GM23338 (cell line): ENCODE results near the gene ULK4. TPM values are rescaled to one million over a fixed set of nuclear protein-coding genes. Genes with fewer than 3 reads are reported as not detected.

Experiments used
- ATAC-seq: fragments of 200-7000 bp; cut with Tn5 transposase; 3 replicates; pipeline ENCODE4 v1.9.1; 2020
- DNase-seq: peaks from one replicate; pipeline ENCODE4 v3.0.0-alpha.2; 2015; ENCODE audit warnings: low spot score
- H2AFZ ChIP-seq: fragments of 200-600 bp; sonication (generic); 2 replicates; pipeline ENCODE4 v1.8.0; 2016; ENCODE audit warnings: antibody characterized with exemption, mild to moderate bottlenecking, moderate library complexity
- H3F3A ChIP-seq: fragments of 200-600 bp; sonication (generic); replicated peaks from 2 replicates; pipeline ENCODE4 v1.8.0; 2017; ENCODE audit warnings: antibody characterized with exemption, mixed run types, low read depth
- H3K27ac ChIP-seq: fragments of 200-600 bp; sonication (generic); 2 replicates; pipeline ENCODE4 v1.6.1; 2016; ENCODE audit warnings: low read depth
- H3K27me3 ChIP-seq: fragments of 200-600 bp; sonication (generic); 2 replicates; pipeline ENCODE4 v1.8.0; 2016; ENCODE audit warnings: mild to moderate bottlenecking, mixed run types, moderate library complexity; ENCODE audit not compliant: insufficient read depth
- H3K36me3 ChIP-seq: fragments of 200-600 bp; sonication (generic); 2 replicates; pipeline ENCODE4 v1.8.0; 2016; ENCODE audit warnings: mild to moderate bottlenecking; ENCODE audit not compliant: insufficient read depth
- H3K4me1 ChIP-seq: fragments of 200-600 bp; sonication (generic); 2 replicates; pipeline ENCODE4 v1.8.0; 2016; ENCODE audit warnings: mild to moderate bottlenecking, moderate library complexity; ENCODE audit not compliant: insufficient read depth
- H3K4me2 ChIP-seq: fragments of 200-600 bp; sonication (generic); 2 replicates; pipeline ENCODE4 v1.7.1; 2017; ENCODE audit warnings: mixed run types
- H3K4me3 ChIP-seq: fragments of 200-600 bp; sonication (generic); 2 replicates; pipeline ENCODE4 v1.6.1; 2016; ENCODE audit warnings: mixed run types
- H3K79me2 ChIP-seq: fragments of 200-600 bp; sonication (generic); replicated peaks from 2 replicates; pipeline ENCODE4 v1.8.0; 2017; ENCODE audit warnings: mild to moderate bottlenecking; ENCODE audit not compliant: insufficient read depth
- H3K9me2 ChIP-seq: fragments of 200-600 bp; sonication (generic); 2 replicates; pipeline ENCODE4 v1.8.0; 2017; ENCODE audit not compliant: insufficient read depth
- H4K20me1 ChIP-seq: fragments of 200-600 bp; sonication (generic); replicated peaks from 2 replicates; pipeline ENCODE4 v1.8.0; 2017; ENCODE audit warnings: mild to moderate bottlenecking; ENCODE audit not compliant: insufficient read depth
- H3K27ac Mint-ChIP-seq: 2 replicates; pipeline ENCODE4 v1.8.0; 2020; ENCODE audit warnings: inconsistent platforms, mild to moderate bottlenecking, moderate library complexity, mixed read lengths
- H3K27me3 Mint-ChIP-seq: 3 replicates; pipeline ENCODE4 v1.8.0; 2022; ENCODE audit warnings: low read depth, mild to moderate bottlenecking, moderate library complexity, mixed read lengths, inconsistent platforms; ENCODE audit not compliant: insufficient read depth, poor library complexity
- H3K36me3 Mint-ChIP-seq: 3 replicates; pipeline ENCODE4 v1.8.0; 2021; ENCODE audit warnings: low read depth, mild to moderate bottlenecking, inconsistent platforms, moderate library complexity, mixed read lengths
- H3K4me1 Mint-ChIP-seq: 3 replicates; pipeline ENCODE4 v1.8.0; 2020; ENCODE audit warnings: mild to moderate bottlenecking, inconsistent platforms, mixed read lengths
- H3K4me3 Mint-ChIP-seq: 3 replicates; pipeline ENCODE4 v1.8.0; 2021; ENCODE audit warnings: moderate library complexity, mild to moderate bottlenecking, inconsistent platforms, mixed read lengths
- H3K9me3 Mint-ChIP-seq: 3 replicates; pipeline ENCODE4 v1.8.0; 2020; ENCODE audit warnings: moderate library complexity, mild to moderate bottlenecking, inconsistent platforms, mixed read lengths
- CREB1 ChIP-seq: fragments of 250-450 bp; sonication (Bioruptor Pico); IDR thresholded peaks from 2 replicates; pipeline ENCODE4 v1.5.0; 2020; ENCODE audit warnings: low read depth, mild to moderate bottlenecking, moderate library complexity
- EZH2 ChIP-seq: fragments of 200-600 bp; sonication (generic); IDR thresholded peaks from one replicate; pipeline ENCODE4 v1.8.0; 2017; ENCODE audit warnings: antibody characterized with exemption, mild to moderate bottlenecking, low read depth; ENCODE audit not compliant: unreplicated experiment
- EZH2phosphoT487 ChIP-seq: fragments of 200-600 bp; sonication (generic); IDR thresholded peaks from one replicate; pipeline ENCODE4 v1.8.1; 2018; ENCODE audit warnings: antibody characterized with exemption; ENCODE audit not compliant: unreplicated experiment
- JUNB ChIP-seq: IDR thresholded peaks from one replicate; pipeline ENCODE4 v1.6.1; 2016; ENCODE audit warnings: antibody characterized with exemption; ENCODE audit not compliant: unreplicated experiment
- NANOG ChIP-seq: IDR thresholded peaks from 2 replicates; pipeline ENCODE4 v1.6.1; 2016; ENCODE audit warnings: antibody characterized with exemption, borderline replicate concordance
- POLR2AphosphoS5 ChIP-seq: IDR thresholded peaks from 2 replicates; pipeline ENCODE4 v1.6.1; 2016; ENCODE audit warnings: antibody characterized with exemption, low read depth
- STAT1 ChIP-seq: IDR thresholded peaks from one replicate; pipeline ENCODE4 v1.6.1; 2016; ENCODE audit warnings: antibody characterized with exemption; ENCODE audit not compliant: unreplicated experiment
- ZNF114 ChIP-seq: fragments of 250-450 bp; sonication (Bioruptor Pico); IDR thresholded peaks from 2 replicates; pipeline ENCODE4 v1.5.0; 2020; ENCODE audit warnings: mild to moderate bottlenecking, moderate library complexity
- ZNF331 ChIP-seq: fragments of 250-450 bp; sonication (Bioruptor Pico); IDR thresholded peaks from 2 replicates; pipeline ENCODE4 v1.5.0; 2020; ENCODE audit warnings: low read depth, mild to moderate bottlenecking, moderate library complexity
- polyA plus RNA-seq: library from polyadenylated mRNA; unstranded; fragments of >200 nt; fragmentation: Nextera tagmentation; extraction: Ambion mirVana; gene quantifications from 2 replicates; pipeline ENCODE4 v1.2.1, GENCODE V29; 2016
- total RNA-seq: library from RNA; depleted of rRNA; stranded (reverse); fragments of >200 nt; shearing (Covaris generic); gene quantifications from 2 replicates; pipeline ENCODE4 v1.2.3, GENCODE V29; 2014
- TF ChIP-seq, protein P1 (sequence below), 2 experiments: fragments of 200-600 bp in 1 of 2; sonication (generic) in 1 of 2; conservative IDR thresholded peaks; 2 replicates each; pipeline versions ENCODE4 v1.5.1 to v1.6.1; 2016 to 2017; ENCODE audit warnings: antibody characterized with exemption in 2 of 2, low read depth in 2 of 2, mild to moderate bottlenecking in 2 of 2, moderate library complexity in 1 of 2
- TF ChIP-seq, protein P2 (sequence below): IDR thresholded peaks from one replicate; pipeline ENCODE4 v1.6.1; 2018; ENCODE audit warnings: antibody characterized with exemption; ENCODE audit not compliant: unreplicated experiment
- TF ChIP-seq, protein P3 (sequence below): IDR thresholded peaks from 2 replicates; pipeline ENCODE4 v1.6.1; 2016; ENCODE audit warnings: antibody characterized with exemption
- TF ChIP-seq, protein P4 (sequence below): fragments of 250-450 bp; sonication (Bioruptor Pico); IDR thresholded peaks from 2 replicates; pipeline ENCODE4 v1.5.0; 2020; ENCODE audit warnings: mild to moderate bottlenecking, moderate library complexity

ULK4 gene
- total and polyA plus RNA-seq, 2 experiments from 2014 or later: 20.8 to 41.4 TPM

DNA sequence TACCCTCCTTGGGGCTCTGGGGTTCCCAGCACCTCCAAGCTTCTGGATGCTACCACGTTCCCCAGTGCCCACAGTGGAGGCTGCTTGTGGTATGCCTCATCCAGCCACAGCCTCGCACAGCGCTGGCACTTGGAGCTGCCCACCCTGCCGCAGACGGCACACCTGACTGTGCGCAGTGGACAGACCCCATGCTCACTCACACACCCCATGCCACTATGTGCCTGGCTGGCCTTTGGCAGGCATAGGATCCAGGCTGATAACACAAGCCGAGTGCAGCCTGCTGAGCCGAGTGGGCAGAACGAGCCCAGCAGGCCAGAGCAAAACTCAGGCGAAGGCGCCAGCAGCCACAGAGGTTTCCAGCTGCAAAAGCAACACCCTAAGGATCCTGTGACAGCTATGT, 311.5 kb downstream of the ULK4 start:
- H3K36me3 ChIP-seq: peaks cover 14% of the 10 kb centered on the region; the same call in 1 of the 2 replicates
- no peak for DNase-seq
- no peak for ATAC-seq
- Mint-ChIP-seq H3K27ac (no peak overlapping the region), H3K9me3 (peaks cover 56% of the 10 kb centered on the region), H3K4me1 (peaks cover 3% of the 10 kb centered on the region; the same call in 2 of the 3 replicates), H3K27me3 (peaks cover 6% of the 10 kb centered on the region), H3K36me3 (peaks cover 51% of the 10 kb centered on the region), H3K4me3 (no peak overlapping the region)
- no peak overlapping the region for H3K4me3 ChIP-seq
- H3K4me1 ChIP-seq: peaks cover 18% of the 10 kb centered on the region
- TF ChIP-seq ZNF114 (CRISPR knock-in tag) (no peak), POLR2AphosphoS5 (no peak), EZH2 (no peak), STAT1 (no peak), ZNF331 (no peak), JUNB (no peak), EZH2phosphoT487 (no peak), CREB1 (CRISPR knock-in tag) (no peak), NANOG (no peak)
- TF ChIP-seq, protein P1, sequence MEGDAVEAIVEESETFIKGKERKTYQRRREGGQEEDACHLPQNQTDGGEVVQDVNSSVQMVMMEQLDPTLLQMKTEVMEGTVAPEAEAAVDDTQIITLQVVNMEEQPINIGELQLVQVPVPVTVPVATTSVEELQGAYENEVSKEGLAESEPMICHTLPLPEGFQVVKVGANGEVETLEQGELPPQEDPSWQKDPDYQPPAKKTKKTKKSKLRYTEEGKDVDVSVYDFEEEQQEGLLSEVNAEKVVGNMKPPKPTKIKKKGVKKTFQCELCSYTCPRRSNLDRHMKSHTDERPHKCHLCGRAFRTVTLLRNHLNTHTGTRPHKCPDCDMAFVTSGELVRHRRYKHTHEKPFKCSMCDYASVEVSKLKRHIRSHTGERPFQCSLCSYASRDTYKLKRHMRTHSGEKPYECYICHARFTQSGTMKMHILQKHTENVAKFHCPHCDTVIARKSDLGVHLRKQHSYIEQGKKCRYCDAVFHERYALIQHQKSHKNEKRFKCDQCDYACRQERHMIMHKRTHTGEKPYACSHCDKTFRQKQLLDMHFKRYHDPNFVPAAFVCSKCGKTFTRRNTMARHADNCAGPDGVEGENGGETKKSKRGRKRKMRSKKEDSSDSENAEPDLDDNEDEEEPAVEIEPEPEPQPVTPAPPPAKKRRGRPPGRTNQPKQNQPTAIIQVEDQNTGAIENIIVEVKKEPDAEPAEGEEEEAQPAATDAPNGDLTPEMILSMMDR (conservative IDR thresholded peaks at IDR 0.05; ENCODE audit: low read depth in 2 of 2): no peak
- TF ChIP-seq, protein P2, sequence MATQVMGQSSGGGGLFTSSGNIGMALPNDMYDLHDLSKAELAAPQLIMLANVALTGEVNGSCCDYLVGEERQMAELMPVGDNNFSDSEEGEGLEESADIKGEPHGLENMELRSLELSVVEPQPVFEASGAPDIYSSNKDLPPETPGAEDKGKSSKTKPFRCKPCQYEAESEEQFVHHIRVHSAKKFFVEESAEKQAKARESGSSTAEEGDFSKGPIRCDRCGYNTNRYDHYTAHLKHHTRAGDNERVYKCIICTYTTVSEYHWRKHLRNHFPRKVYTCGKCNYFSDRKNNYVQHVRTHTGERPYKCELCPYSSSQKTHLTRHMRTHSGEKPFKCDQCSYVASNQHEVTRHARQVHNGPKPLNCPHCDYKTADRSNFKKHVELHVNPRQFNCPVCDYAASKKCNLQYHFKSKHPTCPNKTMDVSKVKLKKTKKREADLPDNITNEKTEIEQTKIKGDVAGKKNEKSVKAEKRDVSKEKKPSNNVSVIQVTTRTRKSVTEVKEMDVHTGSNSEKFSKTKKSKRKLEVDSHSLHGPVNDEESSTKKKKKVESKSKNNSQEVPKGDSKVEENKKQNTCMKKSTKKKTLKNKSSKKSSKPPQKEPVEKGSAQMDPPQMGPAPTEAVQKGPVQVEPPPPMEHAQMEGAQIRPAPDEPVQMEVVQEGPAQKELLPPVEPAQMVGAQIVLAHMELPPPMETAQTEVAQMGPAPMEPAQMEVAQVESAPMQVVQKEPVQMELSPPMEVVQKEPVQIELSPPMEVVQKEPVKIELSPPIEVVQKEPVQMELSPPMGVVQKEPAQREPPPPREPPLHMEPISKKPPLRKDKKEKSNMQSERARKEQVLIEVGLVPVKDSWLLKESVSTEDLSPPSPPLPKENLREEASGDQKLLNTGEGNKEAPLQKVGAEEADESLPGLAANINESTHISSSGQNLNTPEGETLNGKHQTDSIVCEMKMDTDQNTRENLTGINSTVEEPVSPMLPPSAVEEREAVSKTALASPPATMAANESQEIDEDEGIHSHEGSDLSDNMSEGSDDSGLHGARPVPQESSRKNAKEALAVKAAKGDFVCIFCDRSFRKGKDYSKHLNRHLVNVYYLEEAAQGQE: no peak
- TF ChIP-seq, protein P3, sequence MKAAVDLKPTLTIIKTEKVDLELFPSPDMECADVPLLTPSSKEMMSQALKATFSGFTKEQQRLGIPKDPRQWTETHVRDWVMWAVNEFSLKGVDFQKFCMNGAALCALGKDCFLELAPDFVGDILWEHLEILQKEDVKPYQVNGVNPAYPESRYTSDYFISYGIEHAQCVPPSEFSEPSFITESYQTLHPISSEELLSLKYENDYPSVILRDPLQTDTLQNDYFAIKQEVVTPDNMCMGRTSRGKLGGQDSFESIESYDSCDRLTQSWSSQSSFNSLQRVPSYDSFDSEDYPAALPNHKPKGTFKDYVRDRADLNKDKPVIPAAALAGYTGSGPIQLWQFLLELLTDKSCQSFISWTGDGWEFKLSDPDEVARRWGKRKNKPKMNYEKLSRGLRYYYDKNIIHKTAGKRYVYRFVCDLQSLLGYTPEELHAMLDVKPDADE: no peak
- TF ChIP-seq, protein P4, sequence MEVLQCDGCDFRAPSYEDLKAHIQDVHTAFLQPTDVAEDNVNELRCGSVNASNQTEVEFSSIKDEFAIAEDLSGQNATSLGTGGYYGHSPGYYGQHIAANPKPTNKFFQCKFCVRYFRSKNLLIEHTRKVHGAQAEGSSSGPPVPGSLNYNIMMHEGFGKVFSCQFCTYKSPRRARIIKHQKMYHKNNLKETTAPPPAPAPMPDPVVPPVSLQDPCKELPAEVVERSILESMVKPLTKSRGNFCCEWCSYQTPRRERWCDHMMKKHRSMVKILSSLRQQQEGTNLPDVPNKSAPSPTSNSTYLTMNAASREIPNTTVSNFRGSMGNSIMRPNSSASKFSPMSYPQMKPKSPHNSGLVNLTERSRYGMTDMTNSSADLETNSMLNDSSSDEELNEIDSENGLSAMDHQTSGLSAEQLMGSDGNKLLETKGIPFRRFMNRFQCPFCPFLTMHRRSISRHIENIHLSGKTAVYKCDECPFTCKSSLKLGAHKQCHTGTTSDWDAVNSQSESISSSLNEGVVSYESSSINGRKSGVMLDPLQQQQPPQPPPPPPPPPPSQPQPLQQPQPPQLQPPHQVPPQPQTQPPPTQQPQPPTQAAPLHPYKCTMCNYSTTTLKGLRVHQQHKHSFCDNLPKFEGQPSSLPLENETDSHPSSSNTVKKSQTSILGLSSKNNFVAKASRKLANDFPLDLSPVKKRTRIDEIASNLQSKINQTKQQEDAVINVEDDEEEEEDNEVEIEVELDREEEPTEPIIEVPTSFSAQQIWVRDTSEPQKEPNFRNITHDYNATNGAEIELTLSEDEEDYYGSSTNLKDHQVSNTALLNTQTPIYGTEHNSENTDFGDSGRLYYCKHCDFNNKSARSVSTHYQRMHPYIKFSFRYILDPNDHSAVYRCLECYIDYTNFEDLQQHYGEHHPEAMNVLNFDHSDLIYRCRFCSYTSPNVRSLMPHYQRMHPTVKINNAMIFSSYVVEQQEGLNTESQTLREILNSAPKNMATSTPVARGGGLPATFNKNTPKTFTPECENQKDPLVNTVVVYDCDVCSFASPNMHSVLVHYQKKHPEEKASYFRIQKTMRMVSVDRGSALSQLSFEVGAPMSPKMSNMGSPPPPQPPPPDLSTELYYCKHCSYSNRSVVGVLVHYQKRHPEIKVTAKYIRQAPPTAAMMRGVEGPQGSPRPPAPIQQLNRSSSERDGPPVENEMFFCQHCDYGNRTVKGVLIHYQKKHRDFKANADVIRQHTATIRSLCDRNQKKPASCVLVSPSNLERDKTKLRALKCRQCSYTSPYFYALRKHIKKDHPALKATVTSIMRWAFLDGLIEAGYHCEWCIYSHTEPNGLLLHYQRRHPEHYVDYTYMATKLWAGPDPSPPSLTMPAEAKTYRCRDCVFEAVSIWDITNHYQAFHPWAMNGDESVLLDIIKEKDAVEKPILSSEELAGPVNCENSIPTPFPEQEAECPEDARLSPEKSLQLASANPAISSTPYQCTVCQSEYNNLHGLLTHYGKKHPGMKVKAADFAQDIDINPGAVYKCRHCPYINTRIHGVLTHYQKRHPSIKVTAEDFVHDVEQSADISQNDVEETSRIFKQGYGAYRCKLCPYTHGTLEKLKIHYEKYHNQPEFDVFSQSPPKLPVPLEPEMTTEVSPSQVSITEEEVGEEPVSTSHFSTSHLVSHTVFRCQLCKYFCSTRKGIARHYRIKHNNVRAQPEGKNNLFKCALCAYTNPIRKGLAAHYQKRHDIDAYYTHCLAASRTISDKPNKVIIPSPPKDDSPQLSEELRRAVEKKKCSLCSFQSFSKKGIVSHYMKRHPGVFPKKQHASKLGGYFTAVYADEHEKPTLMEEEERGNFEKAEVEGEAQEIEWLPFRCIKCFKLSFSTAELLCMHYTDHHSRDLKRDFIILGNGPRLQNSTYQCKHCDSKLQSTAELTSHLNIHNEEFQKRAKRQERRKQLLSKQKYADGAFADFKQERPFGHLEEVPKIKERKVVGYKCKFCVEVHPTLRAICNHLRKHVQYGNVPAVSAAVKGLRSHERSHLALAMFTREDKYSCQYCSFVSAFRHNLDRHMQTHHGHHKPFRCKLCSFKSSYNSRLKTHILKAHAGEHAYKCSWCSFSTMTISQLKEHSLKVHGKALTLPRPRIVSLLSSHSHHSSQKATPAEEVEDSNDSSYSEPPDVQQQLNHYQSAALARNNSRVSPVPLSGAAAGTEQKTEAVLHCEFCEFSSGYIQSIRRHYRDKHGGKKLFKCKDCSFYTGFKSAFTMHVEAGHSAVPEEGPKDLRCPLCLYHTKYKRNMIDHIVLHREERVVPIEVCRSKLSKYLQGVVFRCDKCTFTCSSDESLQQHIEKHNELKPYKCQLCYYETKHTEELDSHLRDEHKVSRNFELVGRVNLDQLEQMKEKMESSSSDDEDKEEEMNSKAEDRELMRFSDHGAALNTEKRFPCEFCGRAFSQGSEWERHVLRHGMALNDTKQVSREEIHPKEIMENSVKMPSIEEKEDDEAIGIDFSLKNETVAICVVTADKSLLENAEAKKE: no peak
- no peaks in the 10 kb centered on the region for H4K20me1 ChIP-seq
- no peaks in the 10 kb centered on the region for H3K79me2 ChIP-seq
- H3K27ac ChIP-seq: no peak overlapping the region
- H2AFZ ChIP-seq: no peak overlapping the region
- 0 out of 2 replicates have a peak, but pooled peaks cover 7% of the 10 kb centered on the region for H3K9me2 ChIP-seq
- H3K27me3 ChIP-seq: no peaks in the 10 kb centered on the region
- no peak overlapping the region for H3K4me2 ChIP-seq
- no peaks in the 10 kb centered on the region for H3F3A ChIP-seq
